CD4-positive, CD25-positive, alpha-beta regulatory T cell (primary cell): ENCODE results near the gene CREG2. TPM values are rescaled to one million over a fixed set of nuclear protein-coding genes. Genes with fewer than 3 reads are reported as not detected.
A peak's percentile ranks its signal among the peaks of the same experiment; 100 is the strongest.

ENCODE experiments used
- ATAC-seq, 2 donors: fragments of 150-1000 bp; cut with Tn5 transposase; one replicate each; pipeline ENCODE4 v1.10.0; 2021; ENCODE audit warnings: low read depth in 2 of 2, moderate number of reproducible peaks in 2 of 2, moderate library complexity in 1 of 2
- DNase-seq, 3 donors: peaks; one replicate each; pipeline versions ENCODE4 v3.0.0 to v3.0.0-alpha.2; 2012 to 2022; ENCODE audit warnings: mixed read lengths in 1 of 3
- H3K27ac ChIP-seq: one replicate; pipeline ENCODE4 v1.7.0; 2013; ENCODE audit warnings: mild to moderate bottlenecking, low read length; ENCODE audit not compliant: insufficient read depth, poor library complexity, severe bottlenecking
- H3K27me3 ChIP-seq: one replicate; pipeline ENCODE4 v1.7.0; 2013; ENCODE audit warnings: low read length; ENCODE audit not compliant: control insufficient read depth, insufficient read depth
- H3K36me3 ChIP-seq: one replicate; pipeline ENCODE4 v1.7.0; 2013; ENCODE audit warnings: mild to moderate bottlenecking, low read length, moderate library complexity; ENCODE audit not compliant: control insufficient read depth, insufficient read depth
- H3K4me1 ChIP-seq: 2 replicates; pipeline ENCODE4 v1.7.0; 2013; ENCODE audit warnings: mild to moderate bottlenecking, low read length; ENCODE audit not compliant: insufficient read depth, control insufficient read depth, poor library complexity, severe bottlenecking
- H3K4me3 ChIP-seq: one replicate; pipeline ENCODE4 v1.7.0; 2013; ENCODE audit warnings: low read depth, mild to moderate bottlenecking, low read length, moderate library complexity
- H3K9me3 ChIP-seq, 2 experiments: 1 replicate in 1 of 2; 2 replicates in 1 of 2; pipeline ENCODE4 v1.7.0; 2013; ENCODE audit warnings: low read length in 2 of 2, mild to moderate bottlenecking in 1 of 2, moderate library complexity in 1 of 2; ENCODE audit not compliant: control insufficient read depth in 2 of 2
- H3K27ac Mint-ChIP-seq, 3 donors: one replicate each; pipeline ENCODE4 v1.8.0; 2020 to 2022; ENCODE audit warnings: mild to moderate bottlenecking in 3 of 3, mixed read lengths in 3 of 3, moderate library complexity in 2 of 3
- H3K27me3 Mint-ChIP-seq: one replicate; pipeline ENCODE4 v1.8.0; 2022; ENCODE audit warnings: mild to moderate bottlenecking, mixed read lengths
- H3K36me3 Mint-ChIP-seq: one replicate; pipeline ENCODE4 v1.8.0; 2020; ENCODE audit warnings: mixed read lengths
- H3K4me1 Mint-ChIP-seq, 4 donors: one replicate each; pipeline ENCODE4 v1.8.0; 2020 to 2022; ENCODE audit warnings: mixed read lengths in 4 of 4, mild to moderate bottlenecking in 1 of 4
- H3K4me3 Mint-ChIP-seq, 4 donors: one replicate each; pipeline ENCODE4 v1.8.0; 2020 to 2022; ENCODE audit warnings: mild to moderate bottlenecking in 4 of 4, mixed read lengths in 4 of 4, moderate library complexity in 3 of 4
- H3K9me3 Mint-ChIP-seq, 7 donors: one replicate each; pipeline ENCODE4 v1.8.0; 2020 to 2022; ENCODE audit warnings: mixed read lengths in 7 of 7, mild to moderate bottlenecking in 3 of 7, moderate library complexity in 2 of 7
- polyA plus RNA-seq, 4 donors: library from polyadenylated mRNA; unstranded; fragments of 300-500 nt; fragmentation: Illumina TruSeq; gene quantifications; one replicate each; pipeline ENCODE4 v1.2.3, GENCODE V29; 2021
- total RNA-seq: library from RNA; stranded (reverse); gene quantifications from one replicate; pipeline ENCODE4 v1.2.3, GENCODE V29; 2022

Gene CREG2
- total and polyA plus RNA-seq, 5 donors from 2014 or later = 2.1 to 5.2 (median 2.6) TPM

GRCh38 chr2:101399021-101399799 is 11.9 kb upstream of the CREG2 start:
- H3K4me1 Mint-ChIP-seq = peaks cover 0 to 13% (median 2%) of the 10 kb centered on the region in 4 donors

GRCh38 chr2:101398116-101398821 is 11.0 kb upstream of the CREG2 start:
- no peak for DNase-seq
- Mint-ChIP-seq H3K4me3 (no peak overlapping the region), H3K9me3 (no peaks in the 10 kb centered on the region), H3K4me1 (peaks cover 0 to 13% (median 2%) of the 10 kb centered on the region in 4 donors), H3K27ac (no peak overlapping the region), H3K36me3 (peaks cover 2% of the 10 kb centered on the region), H3K27me3 (peaks cover 35% of the 10 kb centered on the region)
- Histone ChIP-seq H3K9me3 (no peaks in the 10 kb centered on the region), H3K4me1 (no peaks in the 10 kb centered on the region), H3K27me3 (peaks cover 2% of the 10 kb centered on the region), H3K36me3 (no peaks in the 10 kb centered on the region), H3K27ac (no peak overlapping the region), H3K4me3 (no peak overlapping the region)
- no peak for ATAC-seq

More at GRCh38 chr2:101399021-101399799, 11.9 kb upstream of the CREG2 start:
- Histone ChIP-seq H3K4me1 (no peaks in the 10 kb centered on the region), H3K4me3 (no peak overlapping the region), H3K9me3 (no peaks in the 10 kb centered on the region), H3K27me3 (peaks cover 2% of the 10 kb centered on the region), H3K36me3 (no peaks in the 10 kb centered on the region), H3K27ac (no peak overlapping the region)
- H3K9me3 Mint-ChIP-seq = no peaks in the 10 kb centered on the region
- ATAC-seq (no peak), DNase-seq (no peak)
- H3K27me3 Mint-ChIP-seq = peaks cover 36% of the 10 kb centered on the region
- H3K4me3 Mint-ChIP-seq = no peak overlapping the region
- H3K27ac Mint-ChIP-seq = no peak overlapping the region
- no peaks in the 10 kb centered on the region for H3K36me3 Mint-ChIP-seq

GRCh38 chr2:101396316-101396717 is 9.0 kb upstream of the CREG2 start:
- no peak for ATAC-seq
- H3K4me1 Mint-ChIP-seq = peaks cover 0 to 13% (median 2%) of the 10 kb centered on the region in 4 donors
- Histone ChIP-seq H3K9me3 (no peaks in the 10 kb centered on the region), H3K27me3 (peaks cover 2% of the 10 kb centered on the region), H3K36me3 (no peaks in the 10 kb centered on the region), H3K4me3 (no peak overlapping the region), H3K27ac (no peak overlapping the region), H3K4me1 (no peaks in the 10 kb centered on the region)
- H3K27me3 Mint-ChIP-seq = peaks cover 33% of the 10 kb centered on the region
- peaks cover 4% of the 10 kb centered on the region for H3K36me3 Mint-ChIP-seq
- H3K9me3 Mint-ChIP-seq = no peaks in the 10 kb centered on the region
- H3K27ac Mint-ChIP-seq = no peak overlapping the region
- H3K4me3 Mint-ChIP-seq = no peak overlapping the region
- peak in 1 of 3 donors; percentile 30 for DNase-seq

GRCh38 chr2:101395545-101396315 is 8.4 kb upstream of the CREG2 start:
- Histone ChIP-seq H3K27ac (no peak overlapping the region), H3K36me3 (no peaks in the 10 kb centered on the region), H3K4me3 (no peak overlapping the region), H3K4me1 (no peaks in the 10 kb centered on the region), H3K9me3 (no peaks in the 10 kb centered on the region), H3K27me3 (peaks cover 5% of the 10 kb centered on the region)
- ATAC-seq (no peak), DNase-seq (no peak)
- Mint-ChIP-seq H3K4me3 (no peak overlapping the region), H3K4me1 (peaks cover 0 to 13% (median 2%) of the 10 kb centered on the region in 4 donors), H3K27me3 (peaks cover 33% of the 10 kb centered on the region), H3K9me3 (no peaks in the 10 kb centered on the region), H3K27ac (no peak overlapping the region), H3K36me3 (peaks cover 4% of the 10 kb centered on the region)

GRCh38 chr2:101388232-101388631 is 929 bp upstream of the CREG2 start:
- H3K27ac Mint-ChIP-seq = no peak overlapping the region
- H3K27me3 ChIP-seq = peaks cover 32% of the 10 kb centered on the region
- H3K27me3 Mint-ChIP-seq = peaks cover 66% of the 10 kb centered on the region
- H3K9me3 ChIP-seq = no peaks in the 10 kb centered on the region
- H3K4me1 ChIP-seq = peaks cover 17% of the 10 kb centered on the region
- DNase-seq (no peak), ATAC-seq (no peak)
- H3K4me3 ChIP-seq = no peak overlapping the region
- H3K36me3 Mint-ChIP-seq = peaks cover 2% of the 10 kb centered on the region
- H3K4me3 Mint-ChIP-seq = peak overlapping the region in 3 of 4 donors; percentile 57 to 84 (median 65)
- no peaks in the 10 kb centered on the region for H3K36me3 ChIP-seq
- H3K9me3 Mint-ChIP-seq = no peaks in the 10 kb centered on the region
- H3K4me1 Mint-ChIP-seq = peaks cover 0 to 17% (median 9%) of the 10 kb centered on the region in 4 donors
- no peak overlapping the region for H3K27ac ChIP-seq

- no peaks in the 10 kb centered on the region for H3K9me3 Mint-ChIP-seq
- Histone ChIP-seq H3K36me3 (no peaks in the 10 kb centered on the region), H3K9me3 (no peaks in the 10 kb centered on the region), H3K4me3 (peak overlapping the region; percentile 31), H3K4me1 (peaks cover 17% of the 10 kb centered on the region), H3K27me3 (peaks cover 32% of the 10 kb centered on the region), H3K27ac (no peak overlapping the region)
- H3K36me3 Mint-ChIP-seq = no peaks in the 10 kb centered on the region
- peak overlapping the region; percentile 75 to 87 (median 80) for H3K4me3 Mint-ChIP-seq
- H3K4me1 Mint-ChIP-seq = peaks cover 0 to 17% (median 9%) of the 10 kb centered on the region in 4 donors
- H3K27ac Mint-ChIP-seq = peak overlapping the region in 1 of 3 donors; percentile 32
- peak in 1 of 2 donors; percentile 33 for ATAC-seq
- DNase-seq = no peak
- peaks cover 65% of the 10 kb centered on the region for H3K27me3 Mint-ChIP-seq
These were observed 628 bp downstream of the CREG2 start for GRCh38 chr2:101386599-101387150.

GRCh38 chr2:101383016-101383541 is 4.2 kb downstream of the CREG2 start:
- no peak for ATAC-seq
- peaks cover 0 to 1% (median 0%) of the 10 kb centered on the region in 7 donors for H3K9me3 Mint-ChIP-seq
- no peaks in the 10 kb centered on the region for H3K9me3 ChIP-seq
- DNase-seq = no peak
- H3K27ac Mint-ChIP-seq = peak overlapping the region in 1 of 3 donors; percentile 53
- no peaks in the 10 kb centered on the region for H3K36me3 ChIP-seq
- peaks cover 17% of the 10 kb centered on the region for H3K4me1 ChIP-seq
- H3K4me1 Mint-ChIP-seq = peaks cover 0 to 13% (median 7%) of the 10 kb centered on the region in 4 donors
- peaks cover 39% of the 10 kb centered on the region for H3K27me3 Mint-ChIP-seq
- H3K27me3 ChIP-seq = peaks cover 20% of the 10 kb centered on the region
- H3K27ac ChIP-seq = no peak overlapping the region
- no peaks in the 10 kb centered on the region for H3K36me3 Mint-ChIP-seq
- no peak overlapping the region for H3K4me3 Mint-ChIP-seq
- no peak overlapping the region for H3K4me3 ChIP-seq
